HG03521 (cell line): ENCODE measurements around the gene MUC2.

Source experiments
- ATAC-seq: cut with Tn5 transposase; IDR thresholded peaks from one replicate; pipeline ENCODE4 v1.9.1; 2021; ENCODE audit warnings: mild to moderate bottlenecking, moderate library complexity; ENCODE audit not compliant: unreplicated experiment

The MUC2 gene

DNA sequence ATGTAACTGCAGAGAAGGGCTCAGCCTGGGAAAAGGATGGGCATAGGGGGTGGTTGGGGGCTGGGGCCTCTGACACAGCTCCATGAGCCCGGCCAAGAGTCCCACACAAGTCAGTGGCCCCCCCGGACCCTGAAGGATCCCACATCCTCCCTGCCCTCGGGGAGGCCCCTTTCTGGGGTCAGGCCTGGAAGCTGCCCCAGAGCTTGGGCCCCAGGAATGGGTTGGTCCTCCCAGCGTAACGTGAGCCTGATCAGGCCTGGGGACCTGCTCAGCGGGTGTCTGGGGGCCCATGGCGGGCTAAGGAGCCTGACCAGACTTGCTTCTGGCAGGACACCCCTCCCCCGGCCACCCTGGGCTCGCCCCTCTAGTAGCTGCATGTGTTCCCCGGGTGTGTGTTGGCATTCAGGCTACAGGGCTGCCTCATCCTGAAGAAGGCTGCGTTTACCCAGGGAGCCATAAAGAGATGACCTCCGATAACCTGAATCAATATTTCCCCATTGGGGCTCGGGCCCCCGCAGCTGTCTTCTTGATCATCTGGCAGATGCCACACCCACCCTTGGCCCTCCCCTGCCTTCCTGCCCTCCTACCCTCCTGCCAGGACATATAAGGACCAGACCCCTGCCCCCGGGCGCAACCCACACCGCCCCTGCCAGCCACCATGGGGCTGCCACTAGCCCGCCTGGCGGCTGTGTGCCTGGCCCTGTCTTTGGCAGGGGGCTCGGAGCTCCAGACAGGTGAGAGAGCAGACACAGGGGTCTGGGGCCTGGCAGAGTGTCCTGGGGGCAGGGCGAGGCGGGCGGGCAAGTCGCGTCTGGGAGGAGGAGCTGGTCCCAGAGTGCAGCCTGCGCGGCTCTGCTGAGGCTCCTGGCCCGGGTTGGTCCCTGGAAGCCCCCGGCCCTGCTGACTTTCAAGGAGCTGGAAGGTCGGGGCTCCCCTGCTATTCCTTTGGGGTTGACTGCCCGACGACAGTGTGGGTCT lies at the start of gene MUC2:
Gene MUC2, plus strand, starts transcription at position 631 of the 978 bp plus-strand sequence.
- ATAC-seq, result no peak

- no peak for ATAC-seq
These were observed 49.1 kb upstream of the MUC2 start for GRCh38 chr11:1025410-1026162.

DNA sequence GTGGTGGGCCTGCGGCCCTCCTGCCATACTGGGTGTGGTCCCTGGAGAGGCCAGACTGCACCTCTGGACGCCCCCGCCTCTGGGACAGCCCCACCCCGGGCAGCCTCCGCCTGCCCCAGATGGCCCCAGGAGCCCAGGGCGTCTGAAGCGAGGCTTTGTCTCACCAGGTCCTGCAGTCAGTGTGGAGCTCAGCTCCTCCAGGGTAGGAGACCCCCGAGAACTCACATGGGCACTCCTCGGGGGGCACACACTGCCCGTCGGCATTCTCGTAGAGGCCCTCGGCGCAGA lies 48.6 kb upstream of the MUC2 start:
- ATAC-seq, result no peak

GRCh38 chr11:1026641-1027482 lies 47.8 kb upstream of the MUC2 start:
- ATAC-seq, result no peak

- ATAC-seq, result no peak
These were observed 47.0 kb upstream of the MUC2 start for GRCh38 chr11:1027483-1028290.

- no peak for ATAC-seq
These were observed 46.5 kb upstream of the MUC2 start for GRCh38 chr11:1028291-1028540.

DNA sequence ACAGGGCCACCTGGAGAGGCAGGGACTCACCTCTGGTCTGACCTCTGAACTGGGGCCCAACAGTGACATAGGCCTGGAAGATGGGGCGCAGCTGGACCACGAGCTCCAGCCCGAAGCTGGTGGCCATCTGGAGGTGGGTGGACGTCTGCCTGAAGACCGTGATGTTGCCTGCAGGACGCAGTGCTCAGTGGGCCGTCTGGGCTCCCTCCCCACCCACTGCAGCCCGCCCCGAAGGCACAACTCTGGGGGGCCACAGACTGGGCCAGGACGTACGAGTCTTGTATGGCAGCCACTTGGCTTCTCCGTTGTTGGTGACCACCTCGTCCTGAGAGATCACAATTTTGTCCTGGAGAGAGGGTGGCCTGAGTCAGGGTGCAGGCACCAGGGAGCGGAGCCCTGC lies 46.1 kb upstream of the MUC2 start:
- ATAC-seq, result no peak

DNA sequence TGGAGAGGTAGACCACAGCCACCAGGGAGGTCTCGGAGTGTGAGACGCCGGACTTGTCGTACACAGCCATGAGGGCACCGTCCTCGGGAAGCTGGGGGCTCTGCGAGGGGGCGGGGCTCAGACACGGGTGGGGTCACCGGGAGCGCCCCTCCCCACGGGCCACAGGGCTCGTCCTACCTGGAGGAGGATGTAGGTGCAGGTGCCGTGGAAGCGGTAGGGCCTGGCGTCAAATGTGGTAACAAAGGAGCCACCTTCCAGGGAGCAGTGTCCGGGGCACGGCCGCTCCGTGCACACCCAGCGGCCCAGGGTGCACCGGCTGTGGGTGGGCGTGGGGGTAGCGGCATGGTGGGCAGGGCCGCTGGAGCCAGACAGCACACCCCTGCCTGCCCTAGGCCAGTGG lies 45.6 kb upstream of the MUC2 start:
- no peak for ATAC-seq

- no peak for ATAC-seq
These were observed 45.0 kb upstream of the MUC2 start for GRCh38 chr11:1029654-1030053.

GRCh38 chr11:1030086-1030485 lies 44.6 kb upstream of the MUC2 start:
- ATAC-seq, result no peak

GRCh38 chr11:1030556-1030955 lies 44.1 kb upstream of the MUC2 start:
- ATAC-seq, result no peak

GRCh38 chr11:1031121-1031899 lies 43.4 kb upstream of the MUC2 start:
- no peak for ATAC-seq

DNA sequence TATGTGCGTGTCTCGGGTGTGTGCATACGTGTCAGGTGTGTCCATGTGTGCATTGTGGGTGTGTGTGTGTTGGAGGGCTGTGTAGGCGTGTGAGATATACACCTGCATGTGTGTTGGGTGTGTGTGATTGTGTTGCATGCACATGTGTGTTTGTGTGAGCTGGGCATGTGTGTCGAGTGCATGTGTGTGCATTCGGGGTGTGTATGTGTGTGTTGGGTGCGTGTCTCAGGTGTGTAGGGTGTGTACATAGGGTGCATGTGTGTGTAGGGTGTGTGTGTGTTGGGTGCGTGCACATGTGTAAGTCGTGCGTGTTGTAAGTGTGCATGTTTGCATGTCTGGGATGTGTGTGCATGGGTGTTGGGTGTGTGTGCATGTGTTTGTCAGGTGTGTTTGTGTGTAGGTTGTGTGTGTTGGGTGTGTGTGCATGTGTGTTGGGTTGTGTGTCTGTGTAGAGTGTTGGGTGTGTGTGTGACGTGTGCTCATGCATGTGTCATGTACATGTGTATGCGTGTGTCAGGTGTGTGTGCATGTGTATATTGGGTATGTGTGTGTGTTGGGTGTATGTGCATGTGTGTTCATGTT lies 42.3 kb upstream of the MUC2 start:
- no peak for ATAC-seq

DNA sequence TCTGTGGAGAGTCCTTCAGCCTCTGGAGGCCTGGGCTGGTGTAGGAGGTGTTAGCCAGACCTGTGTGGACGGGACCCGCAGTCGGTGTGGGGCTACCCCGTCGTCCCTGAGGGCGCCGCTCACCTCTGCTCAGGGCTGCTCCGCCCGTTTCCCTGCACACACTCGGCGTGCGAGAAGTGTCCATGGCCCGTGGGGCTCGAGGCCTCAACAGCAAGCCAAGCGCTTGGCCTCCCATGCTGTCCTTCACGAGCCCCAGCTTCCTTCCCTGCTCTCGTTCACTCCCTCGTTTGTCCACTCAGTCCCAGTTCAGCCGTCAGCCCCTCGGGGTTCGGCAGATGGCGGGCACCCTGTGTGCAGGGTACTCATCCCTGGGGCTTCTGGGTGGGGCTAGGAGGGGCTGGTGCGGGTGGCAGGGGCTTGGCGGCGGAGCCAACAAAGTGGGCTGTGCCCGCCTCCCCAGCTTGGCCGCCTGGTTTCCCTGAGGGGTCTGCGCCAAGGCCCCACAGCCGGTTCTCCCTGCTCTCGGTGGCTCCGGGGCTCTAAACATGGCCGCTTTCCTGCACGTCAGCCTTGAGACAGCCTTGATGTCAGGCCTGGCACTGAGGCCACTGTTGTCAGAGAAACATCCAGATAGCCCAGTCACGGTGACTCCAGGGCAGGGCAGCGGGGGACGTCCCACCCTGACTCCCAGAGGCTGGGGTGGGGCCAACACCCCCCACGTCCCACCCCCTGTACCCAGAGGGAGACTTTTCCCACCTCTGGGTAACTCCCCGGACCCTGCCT lies 41.5 kb upstream of the MUC2 start:
- ATAC-seq, result no peak

GRCh38 chr11:1034001-1034400 lies 40.7 kb upstream of the MUC2 start:
- ATAC-seq, result no peak

DNA sequence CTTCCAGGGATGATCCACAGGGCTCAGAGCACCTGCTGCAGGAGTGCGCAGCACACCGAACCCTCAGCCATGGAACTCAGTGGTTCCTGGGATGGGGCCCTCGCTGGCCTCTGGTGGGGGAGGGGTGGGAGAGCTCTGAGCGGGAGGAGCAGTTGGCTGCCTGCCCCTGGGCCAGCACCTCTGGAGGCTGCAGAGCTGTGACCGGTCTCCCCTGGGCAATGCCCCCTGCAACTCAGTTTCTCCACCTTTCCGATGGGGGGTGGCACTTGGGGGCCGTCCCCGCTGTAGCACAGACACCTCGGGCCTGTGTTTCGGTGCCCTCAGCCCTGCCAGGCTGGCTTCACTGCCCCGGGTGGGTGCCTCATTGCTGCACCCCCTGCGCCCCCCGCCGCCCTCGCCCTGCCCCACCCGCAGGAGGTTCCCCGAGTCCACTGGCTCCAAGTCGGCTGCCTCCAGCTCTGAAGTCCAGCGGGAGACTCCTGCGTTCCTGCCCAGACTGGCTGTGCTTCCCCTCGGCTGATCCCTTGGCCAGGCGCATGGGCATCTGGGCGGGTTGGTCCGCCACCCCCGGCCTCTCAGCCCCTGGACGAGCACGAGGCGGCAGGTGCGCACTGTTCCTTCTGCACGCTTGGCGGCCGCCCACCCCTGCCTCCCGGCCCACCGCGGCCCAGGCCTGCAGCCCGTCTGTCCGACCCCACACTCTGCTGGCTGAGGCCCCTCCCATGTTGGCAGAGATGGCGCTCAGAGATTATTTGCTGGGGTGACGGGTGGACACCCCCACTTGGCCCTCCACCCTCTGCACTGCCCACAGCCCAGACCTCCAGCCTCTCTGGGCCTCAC lies 40.0 kb upstream of the MUC2 start:
- no peak for ATAC-seq

- no peak for ATAC-seq
These were observed 38.9 kb upstream of the MUC2 start for GRCh38 chr11:1035577-1036283.
